Thoracic aorta (tissue), 2 donors: ENCODE data around the gene MMP20. TPM values are rescaled to one million over a fixed set of nuclear protein-coding genes. Genes with fewer than 3 reads are reported as not detected.

Experiments used
- ATAC-seq: fragments of 150-250 bp; one replicate; pipeline ENCODE4 v1.8.0; 2017; ENCODE audit warnings: low read depth; ENCODE audit not compliant: insufficient number of reproducible peaks, low FRiP score
- DNase-seq: peaks from one replicate; pipeline ENCODE4 v3.0.0-alpha.2; 2020; ENCODE audit warnings: low spot score
- H3K27ac ChIP-seq, 2 donors: fragments of 200-600 bp; sonication (generic); 1 replicate in 1 of 2; 2 replicates in 1 of 2; pipeline ENCODE4 v1.5.1; 2016; ENCODE audit warnings: mild to moderate bottlenecking in 2 of 2, moderate library complexity in 2 of 2
- H3K27me3 ChIP-seq: fragments of 200-600 bp; sonication (generic); replicated peaks from 2 replicates; pipeline ENCODE4 v1.6.0; 2016; ENCODE audit warnings: mild to moderate bottlenecking; ENCODE audit not compliant: insufficient read depth
- H3K36me3 ChIP-seq: fragments of 200-600 bp; sonication (generic); one replicate; pipeline ENCODE4 v1.5.1; 2016
- H3K4me1 ChIP-seq, 2 donors: fragments of 200-600 bp; sonication (generic); 1 replicate in 1 of 2; 2 replicates in 1 of 2; pipeline versions ENCODE4 v1.5.1 to v1.6.0; 2016; ENCODE audit warnings: low read depth in 2 of 2, mild to moderate bottlenecking in 1 of 2; ENCODE audit not compliant: control insufficient read depth in 1 of 2
- H3K4me3 ChIP-seq: fragments of 200-600 bp; sonication (generic); 2 replicates; pipeline ENCODE4 v1.5.1; 2016; ENCODE audit warnings: mild to moderate bottlenecking
- H3K9me3 ChIP-seq: fragments of 200-600 bp; sonication (generic); 2 replicates; pipeline ENCODE4 v1.5.1; 2016
- total RNA-seq, 2 donors: library from RNA; depleted of rRNA; stranded (reverse); fragments of >200 nt; gene quantifications; one replicate each; pipeline versions ENCODE4 v1.1.0 to v1.2.3, GENCODE V29; 2016
- TF ChIP-seq, protein P1 (sequence below): fragments of 200-600 bp; sonication (generic); IDR thresholded peaks from one replicate; pipeline ENCODE4 v1.5.1; 2019; ENCODE audit warnings: antibody characterized with exemption

MMP20 gene
- total RNA-seq, 2 donors from 2014 or later: not detected

GRCh38 chr11:102582140-102582539, 43.0 kb downstream of the MMP20 start:
- Histone ChIP-seq H3K4me1 (no peaks in the 10 kb centered on the region), H3K4me3 (no peak overlapping the region), H3K27ac (no peak overlapping the region), H3K36me3 (no peaks in the 10 kb centered on the region), H3K27me3 (no peaks in the 10 kb centered on the region), H3K9me3 (no peaks in the 10 kb centered on the region)
- TF ChIP-seq, protein P1, sequence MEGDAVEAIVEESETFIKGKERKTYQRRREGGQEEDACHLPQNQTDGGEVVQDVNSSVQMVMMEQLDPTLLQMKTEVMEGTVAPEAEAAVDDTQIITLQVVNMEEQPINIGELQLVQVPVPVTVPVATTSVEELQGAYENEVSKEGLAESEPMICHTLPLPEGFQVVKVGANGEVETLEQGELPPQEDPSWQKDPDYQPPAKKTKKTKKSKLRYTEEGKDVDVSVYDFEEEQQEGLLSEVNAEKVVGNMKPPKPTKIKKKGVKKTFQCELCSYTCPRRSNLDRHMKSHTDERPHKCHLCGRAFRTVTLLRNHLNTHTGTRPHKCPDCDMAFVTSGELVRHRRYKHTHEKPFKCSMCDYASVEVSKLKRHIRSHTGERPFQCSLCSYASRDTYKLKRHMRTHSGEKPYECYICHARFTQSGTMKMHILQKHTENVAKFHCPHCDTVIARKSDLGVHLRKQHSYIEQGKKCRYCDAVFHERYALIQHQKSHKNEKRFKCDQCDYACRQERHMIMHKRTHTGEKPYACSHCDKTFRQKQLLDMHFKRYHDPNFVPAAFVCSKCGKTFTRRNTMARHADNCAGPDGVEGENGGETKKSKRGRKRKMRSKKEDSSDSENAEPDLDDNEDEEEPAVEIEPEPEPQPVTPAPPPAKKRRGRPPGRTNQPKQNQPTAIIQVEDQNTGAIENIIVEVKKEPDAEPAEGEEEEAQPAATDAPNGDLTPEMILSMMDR: no peak
- ATAC-seq (no peak), DNase-seq (no peak)

- no peak overlapping the region for H3K27ac ChIP-seq
- DNase-seq (no peak), ATAC-seq (no peak)
- TF ChIP-seq, protein P1: no peak
- no peaks in the 10 kb centered on the region for H3K4me1 ChIP-seq
- H3K27me3 ChIP-seq: no peaks in the 10 kb centered on the region
- H3K9me3 ChIP-seq: no peaks in the 10 kb centered on the region
- H3K36me3 ChIP-seq: no peaks in the 10 kb centered on the region
- H3K4me3 ChIP-seq: no peak overlapping the region
Observed at GRCh38 chr11:102581066-102581465, 44.1 kb downstream of the MMP20 start.

DNA sequence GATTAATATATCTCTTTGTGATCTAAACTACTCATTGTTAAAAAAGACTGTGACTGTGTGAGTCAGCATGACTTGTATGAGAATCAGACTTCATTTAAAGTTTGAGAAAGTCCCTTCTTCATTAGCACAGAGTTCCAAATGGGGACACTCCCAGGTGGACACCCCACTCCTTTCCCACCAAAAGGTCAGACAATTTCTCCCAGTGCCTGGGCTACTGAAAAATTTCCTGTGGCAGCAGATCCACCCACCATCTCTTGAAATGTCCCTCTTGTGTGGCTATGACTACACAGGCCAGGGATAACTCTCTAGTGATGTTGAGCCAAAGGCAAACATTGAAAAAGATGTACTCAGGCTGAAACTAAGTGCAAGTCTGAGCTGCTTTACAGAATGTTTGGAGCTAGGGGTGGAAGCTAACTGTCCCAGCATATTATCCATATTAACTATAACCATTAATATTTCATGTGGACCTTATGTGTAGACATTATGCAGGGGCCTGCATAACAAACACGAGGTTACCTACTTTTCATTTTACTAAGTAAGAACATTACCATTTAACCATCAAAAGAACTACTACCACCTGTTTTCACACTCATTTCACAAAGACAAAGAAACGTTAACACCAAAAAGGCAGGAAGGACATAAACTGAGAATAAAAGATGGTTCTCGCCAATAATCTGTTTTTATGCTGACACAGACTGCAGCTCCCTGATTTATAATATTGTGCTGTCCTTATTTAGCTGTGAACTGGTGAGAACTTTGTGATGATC, 44.8 kb downstream of the MMP20 start:
- no peaks in the 10 kb centered on the region for H3K36me3 ChIP-seq
- TF ChIP-seq, protein P1: no peak
- no peaks in the 10 kb centered on the region for H3K4me1 ChIP-seq
- no peak overlapping the region for H3K4me3 ChIP-seq
- H3K27me3 ChIP-seq: no peaks in the 10 kb centered on the region
- ATAC-seq: no peak
- DNase-seq: no peak
- H3K9me3 ChIP-seq: no peaks in the 10 kb centered on the region
- H3K27ac ChIP-seq: no peak overlapping the region

- H3K4me1 ChIP-seq: no peaks in the 10 kb centered on the region
- no peaks in the 10 kb centered on the region for H3K36me3 ChIP-seq
- H3K4me3 ChIP-seq: no peak overlapping the region
- no peak for ATAC-seq
- H3K27ac ChIP-seq: no peak overlapping the region
- TF ChIP-seq, protein P1: no peak
- H3K27me3 ChIP-seq: no peaks in the 10 kb centered on the region
- H3K9me3 ChIP-seq: no peaks in the 10 kb centered on the region
- no peak for DNase-seq
Observed at GRCh38 chr11:102577723-102578122, 47.4 kb downstream of the MMP20 start.

- ATAC-seq (no peak), DNase-seq (no peak)
- TF ChIP-seq, protein P1: no peak
- no peaks in the 10 kb centered on the region for H3K27me3 ChIP-seq
- no peaks in the 10 kb centered on the region for H3K36me3 ChIP-seq
- no peak overlapping the region for H3K27ac ChIP-seq
- no peak overlapping the region for H3K4me3 ChIP-seq
- no peaks in the 10 kb centered on the region for H3K9me3 ChIP-seq
- no peaks in the 10 kb centered on the region for H3K4me1 ChIP-seq
Observed at GRCh38 chr11:102577182-102577581, 48.0 kb downstream of the MMP20 start.
